PC-9 (cell line): Measurements from ENCODE around the gene NLN.

Source experiments
- CTCF ChIP-seq: fragments of 200-600 bp; sonication (generic); conservative IDR thresholded peaks from 2 replicates; pipeline ENCODE4 v1.6.1; 2017; ENCODE audit warnings: mixed run types, antibody characterized with exemption, mild to moderate bottlenecking, moderate library complexity
- EZH2 ChIP-seq: fragments of 200-600 bp; sonication (generic); IDR thresholded peaks from 2 replicates; pipeline ENCODE4 v1.8.0; 2017; ENCODE audit warnings: antibody characterized with exemption, low read depth

GRCh38 chr5:65840071-65840470 lies 118.1 kb downstream of the NLN start:
- TF ChIP-seq CTCF (no peak), EZH2 (no peak)
